PFSK-1 (cell line): ENCODE results near the gene C2.

ENCODE experiments used
- POLR2AphosphoS5 ChIP-seq: IDR thresholded peaks from 2 replicates; pipeline ENCODE4 v1.6.1; 2012; ENCODE audit warnings: low read depth, mild to moderate bottlenecking, control low read depth, low read length, moderate library complexity
- REST ChIP-seq, 2 experiments: IDR thresholded peaks; 2 replicates each; pipeline versions ENCODE4 v1.6.1 to v1.8.0; 2011 to 2012; ENCODE audit warnings: low read depth in 2 of 2, low read length in 2 of 2, control low read depth in 1 of 2, inconsistent platforms in 1 of 2, mild to moderate bottlenecking in 1 of 2, moderate library complexity in 1 of 2; ENCODE audit not compliant: insufficient read depth in 1 of 2
- TAF1 ChIP-seq: IDR thresholded peaks from 2 replicates; pipeline ENCODE4 v1.6.1; 2012; ENCODE audit warnings: low read length, control low read depth, borderline replicate concordance; ENCODE audit not compliant: insufficient read depth

DNA sequence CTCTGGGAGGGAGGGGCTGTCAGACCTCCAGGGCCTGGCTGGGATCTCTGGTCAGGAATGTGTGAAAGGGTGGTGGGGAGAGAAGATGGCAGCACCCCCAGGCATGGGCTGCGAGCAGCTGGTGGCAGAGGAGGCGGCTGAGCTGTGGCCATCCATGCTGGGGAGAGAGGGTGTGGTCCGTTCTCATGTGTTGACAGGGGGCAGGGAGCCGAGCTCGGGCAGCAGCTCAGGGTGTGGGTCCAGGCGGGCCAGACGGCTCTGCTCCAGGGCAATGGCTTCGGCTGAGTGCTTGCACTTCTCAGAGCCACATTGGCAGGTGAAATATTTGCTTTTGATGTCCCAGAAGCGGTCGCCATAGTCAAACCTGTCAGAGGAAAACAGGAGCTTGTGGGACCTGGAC is 47.6 kb upstream of the C2 start:
- no peak for TF ChIP-seq POLR2AphosphoS5
- TF ChIP-seq TAF1, result no peak
- no peak for TF ChIP-seq REST (IDR thresholded peaks at IDR 0.05; ENCODE audit: insufficient read depth in 1 of 2, low read depth in 2 of 2, low read length in 2 of 2)
